ENCODE measurements around the gene LYZL6.

Gene LYZL6

GRCh38 chr17:35943537-35943936 is at the start of gene LYZL6:
Gene LYZL6 (minus strand): TSS chr17:35943713. CDS start chr17:35939356, 4,357 bp downstream.
- no peak for TF ChIP-seq CTCF (IDR thresholded peaks at IDR 0.05; ENCODE audit: low read depth, low read length)
- no peak within 1 kb of the TSS for H3K4me3 ChIP-seq (ENCODE audit: low read depth, low read length)

GRCh38 chr17:35991075-35991474 is 47.6 kb upstream of the LYZL6 start:
- no peak for TF ChIP-seq CTCF (IDR thresholded peaks at IDR 0.05; ENCODE audit: low read depth, low read length)
- no peak overlapping the region for H3K4me3 ChIP-seq (ENCODE audit: low read depth, low read length)

- H3K4me3 ChIP-seq (ENCODE audit: low read depth, low read length) = no peak overlapping the region
- TF ChIP-seq CTCF (IDR thresholded peaks at IDR 0.05; ENCODE audit: low read depth, low read length) = no peak
Measured at GRCh38 chr17:35988164-35988563, 44.7 kb upstream of the LYZL6 start.

GRCh38 chr17:35986643-35987042 is 43.1 kb upstream of the LYZL6 start, which contains the start of gene CCL14:
Gene CCL14 (minus strand): TSS chr17:35986729. CDS start chr17:35986649, 80 bp downstream.
- no peak within 1 kb of the TSS for H3K4me3 ChIP-seq (ENCODE audit: low read depth, low read length)
- TF ChIP-seq CTCF (IDR thresholded peaks at IDR 0.05; ENCODE audit: low read depth, low read length) = no peak

GRCh38 chr17:35984140-35984539 is 40.6 kb upstream of the LYZL6 start:
- TF ChIP-seq CTCF (IDR thresholded peaks at IDR 0.05; ENCODE audit: low read depth, low read length) = no peak
- no peak overlapping the region for H3K4me3 ChIP-seq (ENCODE audit: low read depth, low read length)

GRCh38 chr17:35982409-35983191 is 39.1 kb upstream of the LYZL6 start:
- H3K4me3 ChIP-seq (ENCODE audit: low read depth, low read length) = no peak overlapping the region
- no peak for TF ChIP-seq CTCF (IDR thresholded peaks at IDR 0.05; ENCODE audit: low read depth, low read length)

GRCh38 chr17:35981908-35982330 is 38.4 kb upstream of the LYZL6 start:
- no peak for TF ChIP-seq CTCF (IDR thresholded peaks at IDR 0.05; ENCODE audit: low read depth, low read length)

More at GRCh38 chr17:35981908-35982330, 38.4 kb upstream of the LYZL6 start:
- no peak overlapping the region for H3K4me3 ChIP-seq (ENCODE audit: low read depth, low read length)

Measured in WI38 (cell line).